Neural cell (in vitro differentiated cells): ENCODE measurements around the gene PPP6C. TPM values are rescaled to one million over a fixed set of nuclear protein-coding genes. Genes with fewer than 3 reads are reported as not detected.

Source experiments
- H2AFZ ChIP-seq: fragments of 200-600, 300-800 bp; sonication (generic), shearing (Covaris generic); 2 replicates; pipeline ENCODE4 v1.6.0; 2014; ENCODE audit warnings: low read depth, mild to moderate bottlenecking, antibody characterized with exemption, low read length, moderate library complexity
- H3F3A ChIP-seq: fragments of 200-600 bp; shearing (Covaris generic); 2 replicates; pipeline ENCODE4 v1.6.1; 2016; ENCODE audit warnings: mild to moderate bottlenecking, moderate library complexity, mixed read lengths, antibody characterized with exemption, low read length; ENCODE audit not compliant: insufficient read depth, poor library complexity, severe bottlenecking
- H3K27ac ChIP-seq: fragments of 200-600, 300-800 bp; sonication (generic), shearing (Covaris generic); 2 replicates; pipeline ENCODE4 v1.5.1; 2014; ENCODE audit warnings: mild to moderate bottlenecking, low read length, moderate library complexity
- H3K27me3 ChIP-seq: fragments of 300-800, 200-600 bp; sonication (generic), shearing (Covaris generic); 2 replicates; pipeline ENCODE4 v1.6.0; 2014; ENCODE audit warnings: mild to moderate bottlenecking, low read depth, low read length, moderate library complexity; ENCODE audit not compliant: insufficient read depth
- H3K36me3 ChIP-seq: fragments of 300-800, 200-600 bp; sonication (generic), shearing (Covaris generic); 2 replicates; pipeline ENCODE4 v1.5.1; 2014; ENCODE audit warnings: mild to moderate bottlenecking, antibody characterized with exemption, low read length, moderate library complexity; ENCODE audit not compliant: insufficient read depth
- H3K4me2 ChIP-seq: fragments of 300-800, 200-600 bp; sonication (generic), shearing (Covaris generic); 2 replicates; pipeline ENCODE4 v1.6.0; 2014; ENCODE audit warnings: mild to moderate bottlenecking, low read length
- H3K4me3 ChIP-seq: fragments of 300-800, 200-600 bp; sonication (generic), shearing (Covaris generic); 2 replicates; pipeline ENCODE4 v1.5.1; 2014; ENCODE audit warnings: mild to moderate bottlenecking, low read length, moderate library complexity
- H3K79me2 ChIP-seq: fragments of 200-600 bp; shearing (Covaris generic); replicated peaks from 2 replicates; pipeline ENCODE4 v1.6.0; 2014; ENCODE audit warnings: mild to moderate bottlenecking, low read length, moderate library complexity; ENCODE audit not compliant: insufficient read depth
- H3K9ac ChIP-seq: fragments of 300-800, 200-600 bp; sonication (generic), shearing (Covaris generic); 2 replicates; pipeline ENCODE4 v1.6.1; 2016; ENCODE audit warnings: mild to moderate bottlenecking, low read length, mixed read lengths
- H3K9me2 ChIP-seq: fragments of 200-600 bp; shearing (Covaris generic); 2 replicates; pipeline ENCODE4 v1.6.1; 2016; ENCODE audit warnings: mild to moderate bottlenecking, low read length, mixed read lengths; ENCODE audit not compliant: insufficient read depth
- H3K9me3 ChIP-seq: fragments of 200-600, 300-800 bp; sonication (generic), shearing (Covaris generic); 2 replicates; pipeline ENCODE4 v1.6.1; 2016; ENCODE audit warnings: mild to moderate bottlenecking, mixed run types, low read length, moderate library complexity, mixed read lengths
- H4K20me1 ChIP-seq: fragments of 200-600 bp; shearing (Covaris generic); 2 replicates; pipeline ENCODE4 v1.6.1; 2016; ENCODE audit warnings: mild to moderate bottlenecking, mixed run types; ENCODE audit not compliant: insufficient read depth
- EP300 ChIP-seq: fragments of 450-650 bp; conservative IDR thresholded peaks from 2 replicates; pipeline ENCODE4 v1.6.1; 2014; ENCODE audit warnings: antibody characterized with exemption, mild to moderate bottlenecking, moderate library complexity; ENCODE audit not compliant: poor library complexity, severe bottlenecking
- EZH2 ChIP-seq: fragments of 200-600, 300-800 bp; shearing (Covaris generic), sonication (generic); IDR thresholded peaks from 2 replicates; pipeline ENCODE4 v1.6.1; 2014; ENCODE audit warnings: antibody characterized with exemption, low read length, borderline replicate concordance, mild to moderate bottlenecking; ENCODE audit not compliant: insufficient read depth, poor library complexity, severe bottlenecking
- MXI1 ChIP-seq: fragments of 450-650 bp; conservative IDR thresholded peaks from 2 replicates; pipeline ENCODE4 v1.6.1; 2014; ENCODE audit warnings: antibody characterized with exemption, mild to moderate bottlenecking; ENCODE audit not compliant: poor library complexity, severe bottlenecking
- POLR2AphosphoS5 ChIP-seq: IDR thresholded peaks from 2 replicates; pipeline ENCODE4 v1.6.1; 2012
- RAD21 ChIP-seq: fragments of 450-650 bp; conservative IDR thresholded peaks from 2 replicates; pipeline ENCODE4 v1.6.1; 2014; ENCODE audit warnings: antibody characterized with exemption, mild to moderate bottlenecking, moderate library complexity
- SMC3 ChIP-seq: fragments of 450-650 bp; conservative IDR thresholded peaks from 2 replicates; pipeline ENCODE4 v1.6.1; 2014; ENCODE audit warnings: antibody characterized with exemption, mild to moderate bottlenecking, moderate library complexity; ENCODE audit not compliant: poor library complexity
- TAF1 ChIP-seq: IDR thresholded peaks from 2 replicates; pipeline ENCODE4 v1.6.1; 2012; ENCODE audit warnings: low read depth
- polyA plus RNA-seq: library from polyadenylated mRNA; depleted of rRNA; stranded (reverse); fragments of >200 nt; gene quantifications from 2 replicates; pipeline ENCODE4 v1.2.3, GENCODE V29; 2014
- TF ChIP-seq, protein P1 (sequence below): IDR thresholded peaks from 2 replicates; pipeline ENCODE4 v1.6.1; 2012; ENCODE audit warnings: borderline replicate concordance
- TF ChIP-seq, protein P2 (sequence below): fragments of 450-650 bp; IDR thresholded peaks from 2 replicates; pipeline ENCODE4 v1.5.1; 2014; ENCODE audit warnings: antibody characterized with exemption, mild to moderate bottlenecking, moderate library complexity; ENCODE audit not compliant: poor library complexity, severe bottlenecking

Gene PPP6C
- polyA plus RNA-seq, 1 donor from 2014 or later, result 25.1 TPM

DNA sequence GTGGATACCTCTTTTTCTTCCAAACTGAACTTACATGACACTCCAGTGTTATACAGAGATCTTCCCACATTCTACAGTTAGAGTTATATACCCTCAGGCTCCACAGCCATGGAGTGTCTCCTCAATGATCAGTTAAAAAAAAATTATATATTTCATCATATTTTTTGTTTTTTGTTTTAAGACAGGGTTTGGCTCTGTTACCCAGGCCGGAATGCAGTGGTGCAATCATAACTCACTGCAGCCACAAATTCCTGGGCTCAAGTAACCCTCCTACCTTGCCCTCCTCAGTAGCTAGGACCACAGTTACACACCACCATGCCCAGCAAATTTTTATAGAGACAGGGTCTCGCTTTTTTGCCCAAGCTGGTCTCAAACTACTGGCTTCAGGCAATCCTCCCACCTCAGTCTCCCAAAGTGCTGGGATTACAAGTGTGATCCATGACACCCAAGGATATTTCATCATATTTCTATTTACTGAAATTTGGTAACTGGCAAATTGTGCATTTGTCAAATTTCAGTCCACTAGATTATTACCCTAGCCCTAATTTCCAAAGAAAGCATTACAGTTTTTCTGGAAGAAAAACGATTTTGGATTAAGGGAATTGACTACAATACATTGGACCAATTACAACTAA is 28.2 kb downstream of the PPP6C start:
- H3K27ac ChIP-seq, result no peak overlapping the region
- H3K4me3 ChIP-seq, result no peak overlapping the region
- no peaks in the 10 kb centered on the region for H3K9me2 ChIP-seq
- H3K9me3 ChIP-seq, result no peaks in the 10 kb centered on the region
- H3K4me2 ChIP-seq, result no peak overlapping the region
- no peak overlapping the region for H2AFZ ChIP-seq
- H3K9ac ChIP-seq, result no peak overlapping the region
- H3F3A ChIP-seq, result no peaks in the 10 kb centered on the region
- no peaks in the 10 kb centered on the region for H3K36me3 ChIP-seq
- no peaks in the 10 kb centered on the region for H3K27me3 ChIP-seq
- H4K20me1 ChIP-seq, result no peaks in the 10 kb centered on the region
- no peak for TF ChIP-seq EZH2
- TF ChIP-seq, protein P1, sequence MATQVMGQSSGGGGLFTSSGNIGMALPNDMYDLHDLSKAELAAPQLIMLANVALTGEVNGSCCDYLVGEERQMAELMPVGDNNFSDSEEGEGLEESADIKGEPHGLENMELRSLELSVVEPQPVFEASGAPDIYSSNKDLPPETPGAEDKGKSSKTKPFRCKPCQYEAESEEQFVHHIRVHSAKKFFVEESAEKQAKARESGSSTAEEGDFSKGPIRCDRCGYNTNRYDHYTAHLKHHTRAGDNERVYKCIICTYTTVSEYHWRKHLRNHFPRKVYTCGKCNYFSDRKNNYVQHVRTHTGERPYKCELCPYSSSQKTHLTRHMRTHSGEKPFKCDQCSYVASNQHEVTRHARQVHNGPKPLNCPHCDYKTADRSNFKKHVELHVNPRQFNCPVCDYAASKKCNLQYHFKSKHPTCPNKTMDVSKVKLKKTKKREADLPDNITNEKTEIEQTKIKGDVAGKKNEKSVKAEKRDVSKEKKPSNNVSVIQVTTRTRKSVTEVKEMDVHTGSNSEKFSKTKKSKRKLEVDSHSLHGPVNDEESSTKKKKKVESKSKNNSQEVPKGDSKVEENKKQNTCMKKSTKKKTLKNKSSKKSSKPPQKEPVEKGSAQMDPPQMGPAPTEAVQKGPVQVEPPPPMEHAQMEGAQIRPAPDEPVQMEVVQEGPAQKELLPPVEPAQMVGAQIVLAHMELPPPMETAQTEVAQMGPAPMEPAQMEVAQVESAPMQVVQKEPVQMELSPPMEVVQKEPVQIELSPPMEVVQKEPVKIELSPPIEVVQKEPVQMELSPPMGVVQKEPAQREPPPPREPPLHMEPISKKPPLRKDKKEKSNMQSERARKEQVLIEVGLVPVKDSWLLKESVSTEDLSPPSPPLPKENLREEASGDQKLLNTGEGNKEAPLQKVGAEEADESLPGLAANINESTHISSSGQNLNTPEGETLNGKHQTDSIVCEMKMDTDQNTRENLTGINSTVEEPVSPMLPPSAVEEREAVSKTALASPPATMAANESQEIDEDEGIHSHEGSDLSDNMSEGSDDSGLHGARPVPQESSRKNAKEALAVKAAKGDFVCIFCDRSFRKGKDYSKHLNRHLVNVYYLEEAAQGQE, result no peak
- TF ChIP-seq SMC3, result no peak
- no peak for TF ChIP-seq EP300
- TF ChIP-seq MXI1, result no peak
- TF ChIP-seq, protein P2, sequence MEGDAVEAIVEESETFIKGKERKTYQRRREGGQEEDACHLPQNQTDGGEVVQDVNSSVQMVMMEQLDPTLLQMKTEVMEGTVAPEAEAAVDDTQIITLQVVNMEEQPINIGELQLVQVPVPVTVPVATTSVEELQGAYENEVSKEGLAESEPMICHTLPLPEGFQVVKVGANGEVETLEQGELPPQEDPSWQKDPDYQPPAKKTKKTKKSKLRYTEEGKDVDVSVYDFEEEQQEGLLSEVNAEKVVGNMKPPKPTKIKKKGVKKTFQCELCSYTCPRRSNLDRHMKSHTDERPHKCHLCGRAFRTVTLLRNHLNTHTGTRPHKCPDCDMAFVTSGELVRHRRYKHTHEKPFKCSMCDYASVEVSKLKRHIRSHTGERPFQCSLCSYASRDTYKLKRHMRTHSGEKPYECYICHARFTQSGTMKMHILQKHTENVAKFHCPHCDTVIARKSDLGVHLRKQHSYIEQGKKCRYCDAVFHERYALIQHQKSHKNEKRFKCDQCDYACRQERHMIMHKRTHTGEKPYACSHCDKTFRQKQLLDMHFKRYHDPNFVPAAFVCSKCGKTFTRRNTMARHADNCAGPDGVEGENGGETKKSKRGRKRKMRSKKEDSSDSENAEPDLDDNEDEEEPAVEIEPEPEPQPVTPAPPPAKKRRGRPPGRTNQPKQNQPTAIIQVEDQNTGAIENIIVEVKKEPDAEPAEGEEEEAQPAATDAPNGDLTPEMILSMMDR, result no peak
- no peak for TF ChIP-seq RAD21
- peaks cover 3% of the 10 kb centered on the region for H3K79me2 ChIP-seq

GRCh38 chr9:125160750-125161149 is 28.9 kb downstream of the PPP6C start:
- no peak overlapping the region for H3K27ac ChIP-seq
- TF ChIP-seq POLR2AphosphoS5 (no peak), TAF1 (no peak)
- H3K36me3 ChIP-seq, result no peaks in the 10 kb centered on the region
- H4K20me1 ChIP-seq, result no peaks in the 10 kb centered on the region
- no peak overlapping the region for H3K4me2 ChIP-seq
- no peaks in the 10 kb centered on the region for H3K27me3 ChIP-seq
- no peaks in the 10 kb centered on the region for H3K9me3 ChIP-seq
- no peaks in the 10 kb centered on the region for H3F3A ChIP-seq
- peaks cover 3% of the 10 kb centered on the region for H3K79me2 ChIP-seq
- no peak overlapping the region for H3K9ac ChIP-seq
- H3K9me2 ChIP-seq, result no peaks in the 10 kb centered on the region
- no peak overlapping the region for H3K4me3 ChIP-seq
- H2AFZ ChIP-seq, result no peak overlapping the region

- TF ChIP-seq RAD21 (no peak), TAF1 (no peak), MXI1 (no peak), EZH2 (no peak), POLR2AphosphoS5 (no peak), EP300 (no peak), SMC3 (no peak)
- TF ChIP-seq, protein P2, result no peak
- TF ChIP-seq, protein P1, result no peak
- Histone ChIP-seq H3K27me3 (no peaks in the 10 kb centered on the region), H3K36me3 (peaks cover 4% of the 10 kb centered on the region), H3K27ac (no peak overlapping the region), H3K9ac (no peak overlapping the region), H4K20me1 (no peaks in the 10 kb centered on the region), H3K9me2 (no peaks in the 10 kb centered on the region), H3K9me3 (no peaks in the 10 kb centered on the region), H3F3A (no peaks in the 10 kb centered on the region), H3K79me2 (peaks cover 3% of the 10 kb centered on the region), H3K4me3 (no peak overlapping the region), H2AFZ (no peak overlapping the region), H3K4me2 (no peak overlapping the region)
Observed at GRCh38 chr9:125156551-125156950, 33.1 kb downstream of the PPP6C start.
